ENCODE results near the gene INO80C.

INO80C gene

DNA sequence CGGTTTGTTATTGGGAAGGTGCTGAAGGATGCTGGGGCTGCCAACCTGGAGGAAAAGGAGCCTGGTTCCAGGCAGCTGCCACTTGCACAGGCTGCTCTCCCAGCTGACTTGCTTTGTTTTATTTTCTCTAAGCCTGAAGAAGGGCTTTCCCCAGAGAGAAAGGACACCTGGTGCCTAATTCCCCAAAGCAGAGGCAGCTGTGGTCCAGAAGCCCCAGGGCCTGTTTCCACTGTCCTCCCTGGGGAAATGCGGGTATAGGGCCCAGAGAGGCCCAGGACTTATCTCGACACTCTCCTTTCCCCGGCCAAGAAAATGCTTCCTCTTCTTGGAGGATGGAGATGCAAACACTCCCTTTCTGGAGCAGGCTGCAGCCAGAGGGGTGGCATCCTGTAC is 30.1 kb downstream of the INO80C start:
- Histone ChIP-seq H3K36me3 (no peaks in the 10 kb centered on the region), H3K27me3 (no peaks in the 10 kb centered on the region), H3K9me3 (no peaks in the 10 kb centered on the region), H3K4me1 (peaks cover 12% of the 10 kb centered on the region), H3K4me3 (ENCODE audit: low read depth, low read length) (no peak overlapping the region)
- TF ChIP-seq, protein P1, sequence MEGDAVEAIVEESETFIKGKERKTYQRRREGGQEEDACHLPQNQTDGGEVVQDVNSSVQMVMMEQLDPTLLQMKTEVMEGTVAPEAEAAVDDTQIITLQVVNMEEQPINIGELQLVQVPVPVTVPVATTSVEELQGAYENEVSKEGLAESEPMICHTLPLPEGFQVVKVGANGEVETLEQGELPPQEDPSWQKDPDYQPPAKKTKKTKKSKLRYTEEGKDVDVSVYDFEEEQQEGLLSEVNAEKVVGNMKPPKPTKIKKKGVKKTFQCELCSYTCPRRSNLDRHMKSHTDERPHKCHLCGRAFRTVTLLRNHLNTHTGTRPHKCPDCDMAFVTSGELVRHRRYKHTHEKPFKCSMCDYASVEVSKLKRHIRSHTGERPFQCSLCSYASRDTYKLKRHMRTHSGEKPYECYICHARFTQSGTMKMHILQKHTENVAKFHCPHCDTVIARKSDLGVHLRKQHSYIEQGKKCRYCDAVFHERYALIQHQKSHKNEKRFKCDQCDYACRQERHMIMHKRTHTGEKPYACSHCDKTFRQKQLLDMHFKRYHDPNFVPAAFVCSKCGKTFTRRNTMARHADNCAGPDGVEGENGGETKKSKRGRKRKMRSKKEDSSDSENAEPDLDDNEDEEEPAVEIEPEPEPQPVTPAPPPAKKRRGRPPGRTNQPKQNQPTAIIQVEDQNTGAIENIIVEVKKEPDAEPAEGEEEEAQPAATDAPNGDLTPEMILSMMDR (IDR thresholded peaks at IDR 0.05; ENCODE audit: low read depth, low read length), result no peak
- DNase-seq, result peak; percentile 68

DNA sequence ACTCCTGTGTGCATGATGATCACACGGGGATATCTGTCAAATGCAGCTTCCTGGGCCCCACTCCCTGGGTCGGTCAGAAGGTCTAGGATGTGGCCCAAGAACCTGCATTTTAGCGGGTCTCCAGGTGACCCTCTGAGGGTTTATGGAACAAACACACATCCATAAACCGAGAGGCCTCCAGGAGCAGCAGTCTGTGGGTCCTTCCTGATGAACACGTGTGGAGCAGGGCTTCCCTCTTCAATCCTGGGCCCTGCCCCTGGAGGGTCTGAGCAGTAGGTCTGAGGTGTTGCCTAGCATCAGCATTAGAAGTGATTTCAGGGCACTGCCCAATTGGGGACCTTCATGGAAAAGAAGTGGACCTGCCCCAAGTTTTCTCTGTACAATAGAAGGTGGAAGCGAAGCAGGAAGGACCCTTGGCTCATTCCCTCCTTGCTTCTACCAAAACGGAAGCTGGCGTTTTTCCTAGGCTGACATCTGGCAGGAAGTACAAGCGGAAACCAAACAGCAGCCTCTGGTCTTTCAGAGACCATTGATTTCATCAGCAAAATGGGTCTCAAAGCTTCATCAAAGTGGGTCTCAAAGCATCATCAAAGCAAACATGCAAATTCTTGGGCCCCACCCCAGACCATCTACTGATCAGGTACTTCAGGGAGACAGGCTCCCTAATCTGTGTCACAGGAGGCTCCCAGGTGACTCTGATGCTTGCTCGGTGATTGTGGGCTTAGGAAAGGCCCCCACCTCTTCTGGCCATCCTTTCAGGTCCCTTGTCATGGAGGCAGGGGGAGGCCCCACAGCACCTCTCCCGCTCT is 30.7 kb downstream of the INO80C start:
- H3K36me3 ChIP-seq, result no peaks in the 10 kb centered on the region
- TF ChIP-seq, protein P1 (IDR thresholded peaks at IDR 0.05; ENCODE audit: low read depth, low read length), result no peak
- H3K9me3 ChIP-seq, result no peaks in the 10 kb centered on the region
- H3K4me3 ChIP-seq (ENCODE audit: low read depth, low read length), result no peak overlapping the region
- no peaks in the 10 kb centered on the region for H3K27me3 ChIP-seq
- peaks cover 14% of the 10 kb centered on the region for H3K4me1 ChIP-seq
- no peak for DNase-seq

DNA sequence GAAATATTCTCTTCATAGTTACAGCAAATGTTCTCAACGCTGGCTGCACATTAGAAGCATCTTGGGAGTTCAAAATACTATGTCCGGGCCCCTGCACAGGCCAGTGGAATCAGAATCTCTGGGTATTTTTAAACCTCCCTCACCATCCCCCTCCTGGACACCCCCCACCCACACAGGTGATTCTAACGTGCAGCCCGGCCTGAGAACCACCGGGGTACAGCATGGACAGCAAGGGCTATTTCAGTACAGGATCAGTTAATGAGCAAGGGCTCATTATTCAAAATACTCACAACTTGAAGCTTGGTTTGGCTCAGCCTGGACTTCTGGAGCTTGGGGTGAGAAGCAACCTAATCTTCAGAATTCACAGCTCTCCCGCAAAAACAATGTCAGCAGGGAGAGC is 31.4 kb downstream of the INO80C start:
- H3K9me3 ChIP-seq, result no peaks in the 10 kb centered on the region
- no peak for DNase-seq
- H3K27me3 ChIP-seq, result no peaks in the 10 kb centered on the region
- H3K36me3 ChIP-seq, result no peaks in the 10 kb centered on the region
- no peak overlapping the region for H3K4me3 ChIP-seq (ENCODE audit: low read depth, low read length)
- peaks cover 14% of the 10 kb centered on the region for H3K4me1 ChIP-seq
- TF ChIP-seq, protein P1 (IDR thresholded peaks at IDR 0.05; ENCODE audit: low read depth, low read length), result no peak

DNA sequence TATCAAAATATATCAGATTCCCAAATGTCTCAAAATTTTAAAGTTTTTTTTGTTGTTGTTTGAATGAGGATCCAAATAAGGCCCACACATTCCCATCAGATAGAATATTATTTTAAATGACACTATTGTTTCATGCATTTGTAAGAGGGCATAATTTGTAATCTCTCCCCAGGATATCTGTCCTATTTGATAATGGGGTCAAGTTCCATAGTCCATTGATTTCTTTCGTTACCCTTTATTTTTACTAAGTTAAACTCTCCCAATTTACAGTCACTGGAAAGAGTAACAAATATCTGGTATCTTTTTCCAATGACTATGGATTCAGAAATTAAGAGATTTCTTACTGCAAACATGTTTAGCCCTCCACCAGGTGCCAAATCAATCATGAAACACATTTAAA is 32.4 kb downstream of the INO80C start:
- Histone ChIP-seq H3K9me3 (no peaks in the 10 kb centered on the region), H3K27me3 (no peaks in the 10 kb centered on the region), H3K4me3 (ENCODE audit: low read depth, low read length) (no peak overlapping the region), H3K36me3 (no peaks in the 10 kb centered on the region), H3K4me1 (peaks cover 14% of the 10 kb centered on the region)
- TF ChIP-seq, protein P1 (IDR thresholded peaks at IDR 0.05; ENCODE audit: low read depth, low read length), result no peak
- no peak for DNase-seq

DNA sequence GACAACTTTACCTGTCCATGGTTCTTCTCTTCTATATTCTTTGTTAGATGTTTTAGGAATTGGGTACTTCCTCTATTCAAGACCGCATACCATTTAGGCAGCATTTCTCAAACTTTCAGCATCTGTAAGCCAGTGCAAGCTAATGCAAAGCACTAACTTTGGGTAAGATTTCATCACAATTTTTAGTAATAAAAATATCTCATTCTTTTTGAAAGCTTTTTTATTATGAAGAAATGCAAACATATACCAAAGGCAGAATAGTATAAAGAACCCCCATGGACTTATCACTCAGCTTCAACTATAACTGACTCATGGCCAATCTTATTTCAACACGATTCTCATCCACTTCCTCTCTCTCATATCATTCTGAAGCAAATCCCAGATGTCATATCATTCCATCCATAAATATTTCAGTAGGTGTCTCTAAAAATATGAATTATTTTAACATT is 32.9 kb downstream of the INO80C start:
- DNase-seq, result no peak
- Histone ChIP-seq H3K36me3 (no peaks in the 10 kb centered on the region), H3K4me3 (ENCODE audit: low read depth, low read length) (no peak overlapping the region), H3K27me3 (no peaks in the 10 kb centered on the region), H3K4me1 (peaks cover 14% of the 10 kb centered on the region), H3K9me3 (no peaks in the 10 kb centered on the region)
- TF ChIP-seq, protein P1 (IDR thresholded peaks at IDR 0.05; ENCODE audit: low read depth, low read length), result no peak

DNA sequence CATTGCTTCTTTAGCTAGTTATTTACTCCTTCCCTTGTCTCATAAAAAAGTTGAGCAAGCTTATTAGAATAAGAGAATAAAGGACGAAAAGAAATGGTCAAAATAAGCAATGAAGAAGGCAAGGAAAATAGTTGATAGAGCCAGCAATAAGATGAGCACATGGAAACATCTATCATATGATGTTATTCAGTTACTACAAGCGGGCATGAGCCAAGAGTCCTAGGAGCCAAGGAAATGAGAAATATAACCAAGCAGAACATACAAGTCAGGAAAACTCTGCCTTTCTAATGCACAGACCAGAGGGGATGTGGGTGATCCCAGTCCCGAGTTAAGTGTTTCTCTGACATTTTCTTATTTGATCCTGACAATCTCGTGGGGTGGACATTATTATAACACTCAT is 33.9 kb downstream of the INO80C start:
- Histone ChIP-seq H3K4me3 (ENCODE audit: low read depth, low read length) (no peak overlapping the region), H3K27me3 (no peaks in the 10 kb centered on the region), H3K36me3 (no peaks in the 10 kb centered on the region), H3K4me1 (peaks cover 14% of the 10 kb centered on the region), H3K9me3 (no peaks in the 10 kb centered on the region)
- TF ChIP-seq, protein P1 (IDR thresholded peaks at IDR 0.05; ENCODE audit: low read depth, low read length), result no peak
- no peak for DNase-seq

All from BE2C (cell line).